Activated naive CD8-positive, alpha-beta T cell treated with anti-CD3 and anti-CD28 coated beads, Interleukin-2, amount 10 ng/mL, durations not matched to agents 7 days and 5 days (primary cell): ENCODE measurements around the gene KLHL30. TPM values are rescaled to one million over a fixed set of nuclear protein-coding genes. Genes with fewer than 3 reads are reported as not detected.

ENCODE experiments used
- ATAC-seq: fragments of 150-1000 bp; cut with Tn5 transposase; one replicate; pipeline ENCODE4 v1.10.0; 2021; ENCODE audit warnings: low read depth, moderate library complexity
- POLR2A ChIA-PET: fragments of 350-600 bp; sonication (Branson Sonifier 250); formaldehyde crosslinking; loops from one replicate; lab custom pipeline; 2021; ENCODE audit warnings: antibody characterized with exemption; lab: Charles Lee
- DNase-seq: peaks from one replicate; pipeline ENCODE4 v3.0.0; 2021
- H3K27ac Mint-ChIP-seq: one replicate; pipeline ENCODE4 v1.8.0; 2022; ENCODE audit warnings: mild to moderate bottlenecking, mixed read lengths
- H3K27me3 Mint-ChIP-seq: one replicate; pipeline ENCODE4 v1.8.0; 2022; ENCODE audit warnings: mild to moderate bottlenecking, moderate library complexity, mixed read lengths
- H3K36me3 Mint-ChIP-seq: one replicate; pipeline ENCODE4 v1.8.0; 2021; ENCODE audit warnings: mild to moderate bottlenecking, mixed read lengths
- H3K4me1 Mint-ChIP-seq: one replicate; pipeline ENCODE4 v1.8.0; 2021; ENCODE audit warnings: mixed read lengths
- H3K4me3 Mint-ChIP-seq: one replicate; pipeline ENCODE4 v1.8.0; 2022; ENCODE audit warnings: mild to moderate bottlenecking, moderate library complexity, mixed read lengths
- H3K9me3 Mint-ChIP-seq: one replicate; pipeline ENCODE4 v1.8.0; 2021; ENCODE audit warnings: mixed read lengths
- total RNA-seq, 2 experiments: library from RNA; stranded (reverse); gene quantifications; one replicate each; pipeline ENCODE4 v1.2.3, GENCODE V29; 2021

The KLHL30 gene
- total RNA-seq, 2 experiments from 2014 or later: not detected

- Mint-ChIP-seq H3K27ac (no peak overlapping the region), H3K4me3 (peak overlapping the region; percentile 72), H3K4me1 (peaks cover 7% of the 10 kb centered on the region), H3K36me3 (no peaks in the 10 kb centered on the region), H3K27me3 (peaks cover 26% of the 10 kb centered on the region), H3K9me3 (peaks cover under 1% of the 10 kb centered on the region)
- POLR2A ChIA-PET: no interaction called here
- DNase-seq (no peak), ATAC-seq (peak; percentile 65)
Observed at GRCh38 chr2:238159071-238159539, 20.6 kb downstream of the KLHL30 start.

GRCh38 chr2:238159661-238160205 lies 21.3 kb downstream of the KLHL30 start:
- Mint-ChIP-seq H3K27me3 (peaks cover 32% of the 10 kb centered on the region), H3K4me1 (peaks cover 7% of the 10 kb centered on the region), H3K36me3 (no peaks in the 10 kb centered on the region), H3K27ac (no peak overlapping the region), H3K4me3 (peak overlapping the region; percentile 72), H3K9me3 (no peaks in the 10 kb centered on the region)
- POLR2A ChIA-PET: no interaction called here
- DNase-seq: peak; percentile 37
- ATAC-seq: no peak

GRCh38 chr2:238160206-238161129 lies 22.0 kb downstream of the KLHL30 start:
- POLR2A ChIA-PET: no interaction called here
- H3K36me3 Mint-ChIP-seq: no peaks in the 10 kb centered on the region
- H3K27ac Mint-ChIP-seq: no peak overlapping the region
- H3K4me3 Mint-ChIP-seq: no peak overlapping the region
- H3K9me3 Mint-ChIP-seq: no peaks in the 10 kb centered on the region
- ATAC-seq (no peak), DNase-seq (peak; percentile 40)
- H3K27me3 Mint-ChIP-seq: peaks cover 37% of the 10 kb centered on the region
- peaks cover 7% of the 10 kb centered on the region for H3K4me1 Mint-ChIP-seq

- H3K27ac Mint-ChIP-seq: no peak overlapping the region
Observed at GRCh38 chr2:238161291-238162051, 23.0 kb downstream of the KLHL30 start.

GRCh38 chr2:238162251-238162845 lies 23.9 kb downstream of the KLHL30 start:
- no peak for ATAC-seq
- POLR2A ChIA-PET: no interaction called here
- no peak overlapping the region for H3K4me3 Mint-ChIP-seq

More at GRCh38 chr2:238161291-238162051, 23.0 kb downstream of the KLHL30 start:
- POLR2A ChIA-PET: interaction anchor here (0.5 kb wide), 1 partner anchor 109 kb away, joined by 3 read pairs; no protein-coding TSS in a partner anchor
- Mint-ChIP-seq H3K27me3 (peaks cover 37% of the 10 kb centered on the region), H3K9me3 (no peaks in the 10 kb centered on the region), H3K4me3 (no peak overlapping the region), H3K36me3 (no peaks in the 10 kb centered on the region), H3K4me1 (peaks cover 7% of the 10 kb centered on the region)
- no peak for DNase-seq
- ATAC-seq: no peak

GRCh38 chr2:238162846-238163441 lies 24.5 kb downstream of the KLHL30 start:
- POLR2A ChIA-PET: no interaction called here
- no peaks in the 10 kb centered on the region for H3K9me3 Mint-ChIP-seq
- no peak overlapping the region for H3K27ac Mint-ChIP-seq
- ATAC-seq: no peak
- DNase-seq: peak; percentile 33
- H3K27me3 Mint-ChIP-seq: peaks cover 30% of the 10 kb centered on the region
- peaks cover 7% of the 10 kb centered on the region for H3K4me1 Mint-ChIP-seq
- H3K4me3 Mint-ChIP-seq: no peak overlapping the region
- no peaks in the 10 kb centered on the region for H3K36me3 Mint-ChIP-seq

More at GRCh38 chr2:238162251-238162845, 23.9 kb downstream of the KLHL30 start:
- Mint-ChIP-seq H3K4me1 (peaks cover 7% of the 10 kb centered on the region), H3K27ac (no peak overlapping the region), H3K9me3 (no peaks in the 10 kb centered on the region), H3K36me3 (no peaks in the 10 kb centered on the region), H3K27me3 (peaks cover 35% of the 10 kb centered on the region)
- DNase-seq: peak; percentile 34

- Mint-ChIP-seq H3K9me3 (no peaks in the 10 kb centered on the region), H3K27me3 (peaks cover 30% of the 10 kb centered on the region), H3K36me3 (no peaks in the 10 kb centered on the region), H3K4me3 (no peak overlapping the region), H3K27ac (no peak overlapping the region), H3K4me1 (peaks cover 7% of the 10 kb centered on the region)
- DNase-seq (peak; percentile 33), ATAC-seq (no peak)
- POLR2A ChIA-PET: interaction anchor here (0.6 kb wide), 1 partner anchor 12 kb away, joined by 5 read pairs; no protein-coding TSS in a partner anchor
Observed at GRCh38 chr2:238163481-238164198, 25.2 kb downstream of the KLHL30 start.

GRCh38 chr2:238164906-238165287 lies 26.4 kb downstream of the KLHL30 start:
- Mint-ChIP-seq H3K4me1 (peaks cover 1% of the 10 kb centered on the region), H3K36me3 (peaks cover 1% of the 10 kb centered on the region), H3K4me3 (no peak overlapping the region), H3K9me3 (no peaks in the 10 kb centered on the region), H3K27me3 (peaks cover 22% of the 10 kb centered on the region), H3K27ac (no peak overlapping the region)
- POLR2A ChIA-PET: no interaction called here
- ATAC-seq: no peak
- no peak for DNase-seq

DNA sequence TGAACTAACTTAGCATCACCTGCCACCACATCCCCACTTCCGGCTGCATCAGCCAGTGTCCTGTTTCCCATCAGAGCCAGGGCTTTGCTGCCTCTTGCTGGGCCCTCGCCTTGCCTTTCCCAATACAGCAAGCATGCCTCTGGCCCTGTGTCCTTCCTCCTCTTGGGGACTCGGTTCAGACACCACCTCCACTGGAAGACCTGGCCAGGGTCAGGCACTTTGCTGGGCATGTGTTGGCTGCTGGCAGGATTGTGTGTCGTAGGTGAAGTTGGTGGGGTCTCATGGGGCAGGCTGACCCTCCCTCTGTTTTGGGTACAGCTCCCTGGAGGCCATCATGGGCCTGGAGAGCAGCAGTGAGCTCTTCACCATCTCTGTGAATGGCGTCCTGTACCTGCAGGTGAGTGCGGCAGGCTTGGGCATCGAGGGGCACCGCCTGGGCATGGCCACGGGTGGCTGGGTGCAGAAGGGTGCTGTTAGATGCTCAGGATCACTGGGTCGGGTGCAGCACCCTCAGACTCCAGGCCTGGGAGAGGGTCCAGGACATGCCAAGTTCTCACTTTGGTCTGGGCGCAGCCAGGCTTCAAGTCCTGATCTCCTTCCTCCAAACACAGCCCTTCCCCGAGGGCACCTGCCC lies 26.9 kb downstream of the KLHL30 start:
- ATAC-seq (no peak), DNase-seq (no peak)
- Mint-ChIP-seq H3K27me3 (peaks cover 20% of the 10 kb centered on the region), H3K36me3 (peaks cover 3% of the 10 kb centered on the region), H3K4me3 (no peak overlapping the region), H3K27ac (no peak overlapping the region), H3K4me1 (no peaks in the 10 kb centered on the region), H3K9me3 (no peaks in the 10 kb centered on the region)
- POLR2A ChIA-PET: no interaction called here

GRCh38 chr2:238166391-238167343 lies 28.2 kb downstream of the KLHL30 start:
- no peak for DNase-seq
- Mint-ChIP-seq H3K4me1 (no peaks in the 10 kb centered on the region), H3K4me3 (no peak overlapping the region), H3K36me3 (peaks cover 5% of the 10 kb centered on the region), H3K9me3 (no peaks in the 10 kb centered on the region), H3K27ac (no peak overlapping the region), H3K27me3 (peaks cover 17% of the 10 kb centered on the region)
- ATAC-seq: no peak
- POLR2A ChIA-PET: no interaction called here

- POLR2A ChIA-PET: no interaction called here
- Mint-ChIP-seq H3K4me1 (peaks cover 2% of the 10 kb centered on the region), H3K9me3 (no peaks in the 10 kb centered on the region), H3K4me3 (no peak overlapping the region), H3K27me3 (peaks cover 16% of the 10 kb centered on the region), H3K27ac (no peak overlapping the region), H3K36me3 (peaks cover 7% of the 10 kb centered on the region)
- DNase-seq (no peak), ATAC-seq (no peak)
Observed at GRCh38 chr2:238167344-238167715, 28.9 kb downstream of the KLHL30 start.
